GM10266 (cell line): ENCODE measurements around the gene LRP1B.

ENCODE experiments used
- DNase-seq: peaks from one replicate; pipeline ENCODE4 v3.0.0; 2012; ENCODE audit errors: extremely low spot score
- TF ChIP-seq, protein P1 (sequence below): IDR thresholded peaks from 2 replicates; pipeline ENCODE4 v1.5.1; 2012; ENCODE audit warnings: mild to moderate bottlenecking, low read depth; ENCODE audit not compliant: control insufficient read depth, insufficient read depth; ENCODE audit errors: missing control alignments

Gene LRP1B

DNA sequence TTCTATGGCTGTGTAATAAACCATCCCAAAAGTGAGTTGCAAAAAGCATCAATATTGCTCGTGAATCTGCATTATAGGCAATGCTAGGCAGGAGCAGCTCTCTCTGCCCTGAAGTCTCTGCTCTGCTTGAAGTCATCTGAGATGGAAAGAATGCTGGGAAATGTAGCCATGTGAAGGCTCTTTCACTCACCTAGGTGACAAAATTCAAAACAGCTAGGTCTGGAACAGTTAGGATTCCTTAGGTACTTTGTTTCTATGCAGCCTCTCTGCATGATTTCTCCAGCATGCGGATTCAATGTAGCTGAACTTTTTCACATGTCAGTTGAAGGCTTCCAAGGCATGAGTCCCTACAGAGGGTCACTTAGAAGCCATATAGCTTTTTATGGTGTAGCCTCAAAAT is 1383.7 kb downstream of the LRP1B start:
- TF ChIP-seq, protein P1, sequence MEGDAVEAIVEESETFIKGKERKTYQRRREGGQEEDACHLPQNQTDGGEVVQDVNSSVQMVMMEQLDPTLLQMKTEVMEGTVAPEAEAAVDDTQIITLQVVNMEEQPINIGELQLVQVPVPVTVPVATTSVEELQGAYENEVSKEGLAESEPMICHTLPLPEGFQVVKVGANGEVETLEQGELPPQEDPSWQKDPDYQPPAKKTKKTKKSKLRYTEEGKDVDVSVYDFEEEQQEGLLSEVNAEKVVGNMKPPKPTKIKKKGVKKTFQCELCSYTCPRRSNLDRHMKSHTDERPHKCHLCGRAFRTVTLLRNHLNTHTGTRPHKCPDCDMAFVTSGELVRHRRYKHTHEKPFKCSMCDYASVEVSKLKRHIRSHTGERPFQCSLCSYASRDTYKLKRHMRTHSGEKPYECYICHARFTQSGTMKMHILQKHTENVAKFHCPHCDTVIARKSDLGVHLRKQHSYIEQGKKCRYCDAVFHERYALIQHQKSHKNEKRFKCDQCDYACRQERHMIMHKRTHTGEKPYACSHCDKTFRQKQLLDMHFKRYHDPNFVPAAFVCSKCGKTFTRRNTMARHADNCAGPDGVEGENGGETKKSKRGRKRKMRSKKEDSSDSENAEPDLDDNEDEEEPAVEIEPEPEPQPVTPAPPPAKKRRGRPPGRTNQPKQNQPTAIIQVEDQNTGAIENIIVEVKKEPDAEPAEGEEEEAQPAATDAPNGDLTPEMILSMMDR = no peak
- no peak for DNase-seq

DNA sequence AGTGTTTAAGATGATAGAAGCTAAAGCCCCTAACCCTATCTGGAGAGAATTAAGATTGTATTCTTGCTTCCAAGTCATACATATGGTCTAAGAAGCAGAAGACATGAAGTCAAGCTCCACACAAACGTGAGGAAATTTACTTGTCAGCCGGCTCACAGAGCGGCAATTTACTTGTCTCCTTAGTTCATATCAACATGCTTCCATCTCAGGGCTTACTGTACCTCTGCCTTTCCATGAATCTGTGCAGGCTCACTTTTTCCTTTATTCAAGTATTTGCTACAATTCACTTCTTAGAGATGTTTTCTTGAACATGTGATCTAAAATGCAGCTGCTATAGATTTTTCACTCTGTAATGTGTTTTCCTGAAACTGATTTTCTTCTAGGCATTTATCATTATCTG is 1386.4 kb downstream of the LRP1B start:
- TF ChIP-seq, protein P1 = no peak
- DNase-seq = no peak

GRCh38 chr2:140737006-140737405 is 1393.8 kb downstream of the LRP1B start:
- TF ChIP-seq, protein P1 = no peak
- DNase-seq = no peak

GRCh38 chr2:140734992-140735391 is 1395.8 kb downstream of the LRP1B start:
- TF ChIP-seq, protein P1 = no peak
- DNase-seq = no peak

DNA sequence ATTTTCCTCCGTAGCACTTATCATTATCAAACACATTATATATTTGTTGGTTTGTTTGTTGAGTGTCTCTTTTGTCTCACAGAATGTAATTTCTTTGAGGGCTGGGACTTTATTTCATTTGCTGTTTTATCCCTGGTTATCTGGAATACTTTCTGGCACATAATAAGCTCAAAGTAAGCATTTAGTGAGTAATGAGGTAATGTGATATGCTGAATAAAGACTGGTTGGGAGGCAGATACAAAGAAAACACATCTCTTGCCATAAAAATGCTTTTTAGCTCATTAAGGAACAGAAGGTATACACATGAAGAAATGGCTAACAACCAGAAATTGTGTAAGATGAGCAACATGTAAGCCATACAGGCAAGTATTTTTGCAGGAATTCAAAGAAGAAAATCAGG is 1411.8 kb downstream of the LRP1B start:
- no peak for DNase-seq
- TF ChIP-seq, protein P1 = no peak

- TF ChIP-seq, protein P1 = no peak
- no peak for DNase-seq
Observed at GRCh38 chr2:140717481-140717880, 1413.3 kb downstream of the LRP1B start.

DNA sequence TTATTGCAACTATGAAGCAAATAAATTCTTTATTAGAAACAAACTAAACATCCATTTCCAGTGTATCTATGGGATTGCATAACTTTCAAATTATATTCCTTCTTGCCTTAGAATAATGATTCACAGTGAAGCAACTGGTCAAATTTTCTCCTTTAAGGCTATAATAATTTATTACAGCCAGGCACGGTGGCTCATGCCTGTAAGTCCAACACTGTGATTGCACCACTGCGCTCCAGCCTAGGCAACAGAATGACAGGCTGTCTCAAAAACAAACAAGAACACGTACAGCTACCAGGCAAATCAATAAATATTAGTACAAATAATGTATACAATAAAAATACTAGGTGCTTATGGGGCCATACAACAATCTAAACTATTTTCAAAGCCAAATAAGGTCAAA is 1416.2 kb downstream of the LRP1B start:
- TF ChIP-seq, protein P1 = no peak
- DNase-seq = no peak
